HG02571 (cell line): Measurements from ENCODE around the gene SLC25A23.

Source experiments
- ATAC-seq: cut with Tn5 transposase; IDR thresholded peaks from one replicate; pipeline ENCODE4 v1.9.1; 2021; ENCODE audit warnings: mild to moderate bottlenecking, moderate library complexity; ENCODE audit not compliant: unreplicated experiment

Gene SLC25A23

DNA sequence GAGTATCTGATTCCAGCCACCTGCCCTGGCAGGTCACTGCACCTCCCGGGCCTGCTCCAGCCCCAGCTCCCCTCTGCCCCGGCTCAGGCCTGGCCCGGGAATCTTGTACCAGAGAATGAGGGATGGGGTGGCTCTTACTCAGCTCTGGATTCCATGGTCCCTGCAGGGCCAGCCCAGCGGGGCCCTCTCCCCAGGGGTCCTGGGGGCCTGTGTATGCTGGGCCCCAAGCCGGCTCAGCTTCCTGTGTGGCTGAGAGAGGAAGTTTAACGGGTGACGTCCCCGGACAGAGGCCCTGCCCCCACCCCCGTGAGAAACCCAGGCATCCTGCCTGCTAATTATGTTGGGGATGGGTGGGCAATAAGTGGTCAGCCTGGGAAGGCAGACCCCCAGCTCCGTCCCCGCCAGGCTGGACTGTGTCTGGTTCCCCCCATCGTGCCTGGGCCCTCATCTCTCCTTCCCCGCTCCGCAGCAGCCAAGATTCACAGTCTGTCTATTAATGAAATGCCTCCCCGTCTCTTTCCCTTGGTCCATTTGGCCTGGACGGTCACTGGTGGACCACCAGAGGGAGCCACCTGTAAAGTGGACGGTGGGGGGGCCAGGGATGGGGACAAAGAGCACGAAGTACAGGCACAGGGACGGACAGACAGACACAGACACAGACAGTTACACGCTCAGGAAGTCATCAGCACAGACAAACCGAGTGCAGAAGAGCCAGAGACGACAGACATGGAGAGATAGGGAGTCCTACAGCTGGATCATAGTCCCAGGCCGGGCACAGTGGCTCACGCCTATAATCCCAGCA is 22.1 kb upstream of the SLC25A23 start, which contains the start of gene DENND1C:
Gene DENND1C (minus strand): TSS at position 247 of the 802 bp plus-strand sequence. CDS start 92 bp downstream, at position 155.
- ATAC-seq = no peak

DNA sequence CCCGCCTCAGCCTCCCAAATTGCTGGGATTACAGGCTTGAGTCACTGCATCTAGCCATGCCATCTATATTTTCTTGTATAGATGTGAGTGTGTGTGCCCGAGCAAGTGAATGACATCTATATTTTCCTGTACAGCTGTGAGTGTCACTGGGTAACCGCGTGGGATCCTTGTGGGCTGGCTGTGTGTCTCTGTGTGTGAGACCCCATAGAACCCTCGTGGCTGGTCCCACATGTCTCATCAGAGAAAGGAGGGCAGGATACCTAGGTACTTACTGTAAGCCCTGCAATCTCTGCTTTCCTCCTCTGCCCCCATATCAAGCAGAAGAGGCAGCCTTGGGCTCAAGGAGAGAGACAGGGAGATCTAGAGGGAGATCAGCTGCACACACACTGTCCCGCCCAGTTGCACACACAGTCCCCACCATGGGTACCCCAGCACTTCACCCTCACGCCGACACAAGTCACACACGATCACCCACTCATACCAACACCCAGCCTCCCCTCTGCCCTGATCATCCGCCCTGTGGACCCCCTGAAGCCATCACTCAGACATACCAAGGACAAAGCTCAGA is 21.3 kb upstream of the SLC25A23 start:
- no peak for ATAC-seq

DNA sequence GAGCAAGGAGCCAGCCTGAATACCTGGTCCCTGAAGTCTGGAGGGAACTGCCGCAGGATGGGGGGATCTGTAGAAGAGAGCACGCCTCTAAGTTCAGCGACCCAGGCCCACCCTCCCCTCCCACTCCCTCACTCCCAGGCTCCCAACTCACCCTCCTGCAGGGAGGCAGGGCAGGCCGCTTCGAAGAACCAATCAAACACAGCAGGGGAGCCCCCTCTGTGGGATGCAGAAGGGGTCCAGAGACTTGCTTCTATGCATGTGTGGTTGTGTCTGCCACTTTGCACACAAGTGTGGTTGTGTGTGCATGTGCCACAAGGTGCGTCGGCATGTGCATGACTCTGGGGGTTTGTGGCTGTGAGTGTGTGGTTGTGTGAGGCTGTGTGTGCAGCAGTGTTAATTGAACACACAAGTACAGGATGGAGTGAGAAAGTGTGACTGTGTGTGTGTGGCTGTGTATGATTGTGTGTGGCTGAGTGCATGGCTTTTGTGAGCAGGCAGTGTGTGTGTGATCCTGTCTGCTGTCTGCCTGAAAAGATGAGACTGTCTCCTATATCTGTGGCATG is 20.3 kb upstream of the SLC25A23 start:
- ATAC-seq = no peak

GRCh38 chr19:6478815-6479214 is 19.2 kb upstream of the SLC25A23 start:
- no peak for ATAC-seq

DNA sequence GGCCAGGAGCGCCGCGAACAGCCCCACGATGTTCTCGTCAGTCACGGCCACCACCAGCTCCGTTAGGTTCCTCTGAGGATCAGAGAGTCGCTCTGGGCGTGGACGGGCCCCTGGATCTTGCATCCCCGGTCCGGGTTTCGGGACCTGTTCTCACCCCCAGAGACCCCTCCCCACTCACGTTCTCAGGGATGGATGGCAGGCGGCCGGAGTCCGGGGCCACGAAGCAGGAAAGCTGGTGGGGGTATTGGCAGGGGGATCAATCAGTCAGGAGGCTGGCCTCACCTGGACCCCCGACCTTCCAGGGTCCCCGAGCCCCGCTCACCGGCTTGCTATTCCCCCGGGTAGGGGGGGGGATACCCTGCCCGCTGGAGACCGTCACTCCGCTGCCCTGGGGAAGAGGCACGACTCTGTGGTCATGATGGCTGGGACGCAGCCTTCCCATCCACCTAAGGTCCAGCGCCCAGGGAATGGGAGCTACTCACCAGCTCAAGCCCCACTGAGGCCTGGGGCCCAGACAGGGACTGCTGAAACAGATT is 17.4 kb upstream of the SLC25A23 start:
- no peak for ATAC-seq

DNA sequence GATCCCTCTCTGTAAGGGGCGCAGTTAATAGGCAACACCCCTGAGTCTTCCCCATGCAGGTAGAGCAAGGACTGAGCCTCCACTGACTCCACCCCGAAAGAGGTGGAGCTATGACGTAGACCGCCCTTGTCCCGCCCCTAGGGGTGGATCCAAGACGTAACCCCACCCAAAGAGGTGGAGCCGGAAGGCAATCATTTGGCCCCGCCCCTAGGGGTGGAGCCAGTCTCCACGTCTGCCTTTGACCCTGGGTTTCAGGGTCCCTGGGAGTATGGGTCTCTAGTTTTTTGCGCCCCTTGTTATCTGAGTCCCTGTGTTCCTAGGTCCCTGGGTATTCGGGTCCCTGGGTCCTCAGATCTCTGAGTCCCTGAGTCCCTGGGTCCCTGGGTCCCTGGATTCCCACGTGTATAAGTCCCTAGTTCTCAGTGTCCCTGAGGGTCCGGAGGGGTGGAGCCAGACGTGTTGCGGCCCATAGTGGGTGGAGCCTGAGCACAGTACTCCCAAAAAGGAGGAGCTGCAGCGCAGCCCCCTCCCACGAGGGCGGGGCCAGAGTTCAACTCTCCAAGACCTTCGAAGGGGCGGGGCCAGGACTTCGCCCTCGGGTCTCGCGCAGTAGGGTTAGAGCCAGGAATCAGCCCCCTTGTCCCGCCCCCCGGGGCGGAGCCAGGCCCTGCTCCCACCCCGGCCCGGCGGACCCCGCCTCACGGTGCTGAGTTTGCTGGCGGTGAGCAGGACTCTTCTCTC is 16.7 kb upstream of the SLC25A23 start:
- no peak for ATAC-seq

- ATAC-seq = no peak
Measured at GRCh38 chr19:6475321-6476108, 15.9 kb upstream of the SLC25A23 start.

- no peak for ATAC-seq
Measured at GRCh38 chr19:6473647-6474046, 14.1 kb upstream of the SLC25A23 start.

DNA sequence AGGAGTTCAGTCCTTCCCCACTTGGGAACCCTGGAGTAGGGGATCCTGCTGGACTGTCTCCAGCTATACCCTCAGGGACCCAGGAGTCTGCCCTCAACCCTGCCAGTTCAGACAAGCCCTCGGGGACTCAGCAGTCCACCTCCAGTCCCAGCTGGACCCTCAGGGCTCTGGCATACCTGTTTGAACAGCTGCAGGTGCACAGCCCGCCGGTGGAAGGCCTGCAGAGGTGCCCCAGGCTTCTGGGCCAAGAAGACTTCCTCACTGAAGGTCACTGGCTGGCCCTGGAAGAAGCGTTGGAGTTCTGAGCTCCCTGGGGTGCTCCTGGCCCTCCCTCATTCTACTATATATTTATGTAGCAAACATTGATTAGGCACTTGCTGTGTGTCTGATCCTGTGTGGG is 13.1 kb upstream of the SLC25A23 start:
- ATAC-seq = no peak

GRCh38 chr19:6471076-6471475 is 11.5 kb upstream of the SLC25A23 start:
- no peak for ATAC-seq

DNA sequence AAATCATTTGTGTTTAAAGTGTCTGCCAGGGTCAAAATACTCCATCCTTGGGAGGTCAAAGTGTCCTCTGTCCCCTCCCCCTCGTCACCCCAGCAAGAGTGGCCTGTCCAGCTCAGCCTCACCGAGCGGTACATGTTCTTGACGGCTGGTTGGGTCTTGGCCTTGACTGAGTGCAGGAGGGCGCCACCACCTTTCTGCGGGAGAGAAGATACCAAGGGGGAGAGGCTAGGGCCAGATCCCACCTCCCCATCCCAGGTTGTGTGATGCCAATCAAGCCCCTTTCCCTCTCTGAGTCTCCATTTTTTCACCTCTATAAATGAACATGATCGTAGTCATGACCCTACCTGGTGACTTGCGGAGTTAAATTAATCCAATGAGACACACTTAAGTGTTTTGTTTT is 10.6 kb upstream of the SLC25A23 start:
- ATAC-seq = no peak

- ATAC-seq = no peak
Measured at GRCh38 chr19:6467384-6467783, 7.8 kb upstream of the SLC25A23 start.

GRCh38 chr19:6466526-6467248 is 7.1 kb upstream of the SLC25A23 start:
- no peak for ATAC-seq

DNA sequence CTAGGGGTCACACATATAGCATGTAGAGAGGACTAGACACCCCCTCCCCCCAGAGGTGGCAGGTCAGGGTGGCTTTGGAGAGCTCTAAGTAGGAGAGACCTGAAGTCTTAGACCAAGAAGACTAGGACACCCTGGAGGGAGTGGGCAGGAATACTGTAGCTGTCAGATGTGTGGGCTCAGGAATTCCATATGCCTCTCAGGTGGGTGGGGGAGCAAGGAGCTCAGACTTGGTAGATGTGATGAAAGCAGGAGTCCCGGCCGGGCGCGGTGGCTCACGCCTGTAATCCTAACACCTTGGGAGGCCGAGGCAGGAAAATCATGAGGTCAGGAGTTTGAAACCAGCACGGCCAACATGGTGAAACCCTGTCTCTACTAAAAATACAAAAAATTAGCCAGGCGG is 6.1 kb upstream of the SLC25A23 start:
- ATAC-seq = no peak

- ATAC-seq = no peak
Measured at GRCh38 chr19:6465006-6465405, 5.4 kb upstream of the SLC25A23 start.

- no peak for ATAC-seq
Measured at GRCh38 chr19:6464070-6464873, 4.7 kb upstream of the SLC25A23 start, which contains the start of gene CRB3. TSS of gene CRB3 (plus strand) at chr19:6464271. CDS start at chr19:6464702, 431 bp downstream.

DNA sequence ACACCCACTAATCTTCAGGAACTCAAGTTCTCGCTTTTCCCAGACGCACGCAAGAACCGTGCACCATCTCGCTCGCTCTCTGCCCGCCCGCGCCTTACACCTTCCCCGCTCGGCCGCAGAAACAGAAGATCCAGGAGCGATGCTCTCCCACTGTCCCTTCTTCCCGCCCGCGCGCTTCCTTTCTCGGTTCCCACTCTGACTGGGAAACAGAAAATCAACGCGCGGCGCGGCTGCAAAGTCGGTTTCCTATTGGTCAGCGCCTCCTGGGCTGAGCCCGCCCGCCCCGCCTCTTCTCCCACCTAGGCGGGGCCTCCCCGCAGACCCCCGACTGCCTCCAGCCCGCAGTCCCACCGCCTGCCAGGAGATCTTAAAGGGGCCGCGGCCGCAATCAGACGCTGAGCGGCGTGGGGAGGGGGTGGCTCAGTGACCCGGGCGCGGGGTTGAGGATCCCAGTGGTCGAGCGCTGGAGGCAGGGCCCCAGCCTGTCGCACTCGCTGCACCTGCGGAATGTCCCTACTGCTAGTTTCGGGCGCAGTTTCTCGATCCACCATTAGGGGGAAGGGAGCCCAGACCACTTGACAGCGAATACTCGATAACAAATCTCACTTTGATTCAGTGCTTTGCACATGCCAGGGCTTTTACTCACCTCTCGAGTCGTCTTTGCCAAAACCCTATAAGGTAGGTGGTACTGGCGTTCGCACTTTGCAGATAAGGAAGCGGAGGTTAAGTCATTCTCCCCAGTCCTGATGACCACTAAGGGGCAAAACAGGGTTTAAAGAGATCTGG is 700 bp upstream of the SLC25A23 start:
- peak; percentile 74 for ATAC-seq

DNA sequence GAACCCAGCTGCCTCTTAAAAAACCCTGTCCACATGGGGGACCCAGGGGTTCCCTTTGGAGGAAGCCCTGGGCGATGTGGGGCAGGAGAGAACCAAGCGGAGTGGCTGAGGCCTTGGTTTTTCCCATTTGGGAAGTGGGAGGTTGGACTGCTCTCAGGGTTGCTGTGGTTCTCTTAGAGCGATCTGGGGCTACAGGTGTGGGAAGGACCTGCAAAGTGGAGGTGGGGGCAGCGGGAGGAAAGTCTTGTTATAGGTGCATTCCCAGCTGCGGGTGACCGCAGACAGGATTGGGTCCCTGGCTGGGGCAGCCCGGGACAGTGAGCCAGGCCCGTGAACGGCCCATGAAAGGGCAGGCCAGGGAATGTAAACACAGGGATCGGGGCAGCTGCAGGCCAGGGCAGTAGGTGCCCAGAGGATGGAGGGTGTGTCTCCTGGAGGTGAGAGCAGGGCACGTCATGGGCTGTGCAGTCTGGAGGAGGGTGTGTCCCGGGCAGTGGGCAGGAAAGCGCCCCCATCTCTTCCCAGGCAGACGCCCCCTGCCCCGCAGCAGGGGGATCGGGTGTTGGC is 814 bp downstream of the SLC25A23 start:
- ATAC-seq = no peak
